AG09319 (cell line): ENCODE results near the gene ZNF136.

Source experiments
- DNase-seq: peaks from one replicate; pipeline ENCODE4 v3.0.0-alpha.2; 2010; ENCODE audit warnings: low read depth; ENCODE audit errors: extremely low read depth
- CTCF ChIP-seq: IDR thresholded peaks from 2 replicates; pipeline ENCODE4 v1.5.1; 2011; ENCODE audit warnings: low read depth, mild to moderate bottlenecking, inconsistent platforms, low read length, moderate library complexity

The ZNF136 gene

GRCh38 chr19:12198136-12198535 is 35.2 kb downstream of the ZNF136 start:
- no peak for DNase-seq
- no peak for TF ChIP-seq CTCF

GRCh38 chr19:12199757-12200419 is 37.0 kb downstream of the ZNF136 start:
- TF ChIP-seq CTCF, result no peak
- DNase-seq, result no peak

- no peak for TF ChIP-seq CTCF
- DNase-seq, result no peak
Observed at GRCh38 chr19:12202250-12202649, 39.4 kb downstream of the ZNF136 start.

- no peak for TF ChIP-seq CTCF
- DNase-seq, result no peak
Observed at GRCh38 chr19:12205296-12205695, 42.4 kb downstream of the ZNF136 start.

GRCh38 chr19:12208221-12208620 is 45.3 kb downstream of the ZNF136 start:
- no peak for DNase-seq
- TF ChIP-seq CTCF, result no peak

GRCh38 chr19:12217332-12217731 is 54.4 kb downstream of the ZNF136 start:
- DNase-seq, result no peak
- no peak for TF ChIP-seq CTCF

- no peak for DNase-seq
- TF ChIP-seq CTCF, result no peak
Observed at GRCh38 chr19:12222980-12223630, 60.2 kb downstream of the ZNF136 start.
